HEK293T (cell line): ENCODE results near the gene GLG1.
"Not testable (repeated sequence)": the region's sequence is repeated elsewhere in the genome, so short reads cannot be mapped to it uniquely, and the experiment has no call there.

ENCODE experiments used
- CTCF ChIA-PET: fragments of 350-600 bp; formaldehyde crosslinking; extraction: SDS; loops from one replicate; lab custom pipeline; 2021; ENCODE audit warnings: antibody characterized with exemption, inconsistent platforms; lab: Yijun Ruan, JAX
- POLR2A ChIA-PET: fragments of 350-600 bp; formaldehyde crosslinking; extraction: SDS; loops from one replicate; lab custom pipeline; 2020; ENCODE audit warnings: antibody characterized with exemption, inconsistent platforms; lab: Yijun Ruan, JAX
- DNase-seq: peaks from one replicate; pipeline ENCODE4 v3.0.0; 2012; ENCODE audit warnings: mixed read lengths; ENCODE audit errors: extremely low spot score
- ARNT ChIP-seq: fragments of 450-650 bp; IDR thresholded peaks from 2 replicates; pipeline ENCODE4 v1.6.1; 2017; ENCODE audit warnings: mild to moderate bottlenecking
- BHLHE40 ChIP-seq: fragments of 450-650 bp; IDR thresholded peaks from 2 replicates; pipeline ENCODE4 v1.6.1; 2016; ENCODE audit warnings: mild to moderate bottlenecking, moderate library complexity, borderline replicate concordance
- CTBP1 ChIP-seq: fragments of 450-650 bp; IDR thresholded peaks from 2 replicates; pipeline ENCODE4 v1.6.1; 2016; ENCODE audit warnings: borderline replicate concordance
- ELF4 ChIP-seq: fragments of 450-650 bp; IDR thresholded peaks from 2 replicates; pipeline ENCODE4 v1.6.1; 2017; ENCODE audit warnings: antibody characterized with exemption
- FOXA1 ChIP-seq: fragments of 450-650 bp; IDR thresholded peaks from 2 replicates; pipeline ENCODE4 v1.6.1; 2016; ENCODE audit warnings: mild to moderate bottlenecking
- FOXK2 ChIP-seq: fragments of 450-650 bp; IDR thresholded peaks from 2 replicates; pipeline ENCODE4 v1.6.1; 2016; ENCODE audit warnings: mild to moderate bottlenecking
- FOXM1 ChIP-seq: fragments of 450-650 bp; IDR thresholded peaks from 2 replicates; pipeline ENCODE4 v1.6.1; 2017; ENCODE audit warnings: mild to moderate bottlenecking, borderline replicate concordance
- HDGF ChIP-seq: fragments of 450-650 bp; IDR thresholded peaks from 2 replicates; pipeline ENCODE4 v1.6.1; 2017; ENCODE audit warnings: antibody characterized with exemption, borderline replicate concordance
- L3MBTL2 ChIP-seq: fragments of 450-650 bp; conservative IDR thresholded peaks from 2 replicates; pipeline ENCODE4 v1.6.1; 2016; ENCODE audit warnings: mild to moderate bottlenecking
- LEF1 ChIP-seq: fragments of 450-650 bp; IDR thresholded peaks from 2 replicates; pipeline ENCODE4 v1.6.1; 2017; ENCODE audit warnings: mild to moderate bottlenecking, borderline replicate concordance
- NFRKB ChIP-seq: fragments of 450-650 bp; IDR thresholded peaks from 2 replicates; pipeline ENCODE4 v1.6.1; 2016; ENCODE audit warnings: mild to moderate bottlenecking, moderate library complexity
- SP1 ChIP-seq: fragments of 450-650 bp; IDR thresholded peaks from 2 replicates; pipeline ENCODE4 v1.6.1; 2017
- SUZ12 ChIP-seq: fragments of 450-650 bp; IDR thresholded peaks from 2 replicates; pipeline ENCODE4 v1.6.1; 2016; ENCODE audit warnings: mild to moderate bottlenecking
- TARDBP ChIP-seq: fragments of 450-650 bp; IDR thresholded peaks from 2 replicates; pipeline ENCODE4 v1.6.1; 2016
- ZNF384 ChIP-seq: fragments of 450-650 bp; IDR thresholded peaks from 2 replicates; pipeline ENCODE4 v1.6.1; 2016
- TF ChIP-seq, protein P1 (sequence below): fragments of 450-650 bp; IDR thresholded peaks from 2 replicates; pipeline ENCODE4 v1.6.1; 2016

The GLG1 gene

DNA sequence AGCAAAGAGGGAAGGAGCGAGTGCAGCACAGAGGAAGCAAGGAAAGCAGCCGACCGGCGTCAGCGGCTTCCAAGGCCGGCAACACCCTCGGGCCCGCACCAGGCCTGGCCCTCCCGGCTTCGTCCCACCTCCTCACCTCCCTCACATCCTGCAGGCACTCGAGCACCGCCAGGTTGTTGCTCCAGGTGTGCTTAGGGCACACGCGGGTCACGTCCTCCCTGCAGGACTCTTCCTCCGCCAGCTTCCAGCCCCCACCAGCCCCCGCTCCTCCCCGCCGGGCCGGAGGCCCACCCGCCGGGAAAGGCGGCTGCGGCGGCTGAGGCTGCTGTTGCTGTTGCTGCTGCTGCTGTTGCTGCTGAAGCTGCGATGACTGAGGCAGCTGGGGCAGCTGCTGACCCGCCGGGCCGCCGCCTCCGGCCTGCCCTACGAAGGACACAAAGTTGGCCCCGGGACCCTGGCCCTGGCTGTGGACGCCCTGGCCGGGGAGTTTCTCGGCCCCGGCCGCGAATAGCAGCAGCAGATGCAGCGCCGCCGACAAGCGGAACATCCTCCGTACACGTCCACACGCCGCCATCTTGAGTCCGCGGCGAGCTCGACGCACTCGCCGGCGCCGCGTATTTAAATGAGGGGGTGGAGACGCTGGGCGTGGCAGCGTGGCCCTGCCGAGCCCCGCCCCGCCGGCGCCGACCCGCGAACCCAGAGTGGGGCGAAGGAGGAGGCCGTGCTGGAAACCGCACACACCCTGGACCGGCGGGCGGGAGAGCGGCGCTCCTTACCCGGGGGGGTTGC lies at the start of gene GLG1:
GLG1 (minus strand) TSS at position 594 of the 789 bp plus-strand sequence; CDS start at position 574, 20 bp downstream.
- POLR2A ChIA-PET: interaction anchor here (0.5 to 2.4 kb wide), 20 partner anchors 9 to 131 kb away, joined by 3 to 12 read pairs (median 4); partner anchors contain the start of gene RFWD3
- CTCF ChIA-PET: interaction anchor here (0.5 to 1.1 kb wide), 2 partner anchors 13 to 45 kb away, joined by 3 to 6 read pairs; no protein-coding TSS in a partner anchor
- TF ChIP-seq FOXK2 (no peak), CTBP1 (no peak), L3MBTL2 (peak; percentile 65)
- TF ChIP-seq, protein P1, sequence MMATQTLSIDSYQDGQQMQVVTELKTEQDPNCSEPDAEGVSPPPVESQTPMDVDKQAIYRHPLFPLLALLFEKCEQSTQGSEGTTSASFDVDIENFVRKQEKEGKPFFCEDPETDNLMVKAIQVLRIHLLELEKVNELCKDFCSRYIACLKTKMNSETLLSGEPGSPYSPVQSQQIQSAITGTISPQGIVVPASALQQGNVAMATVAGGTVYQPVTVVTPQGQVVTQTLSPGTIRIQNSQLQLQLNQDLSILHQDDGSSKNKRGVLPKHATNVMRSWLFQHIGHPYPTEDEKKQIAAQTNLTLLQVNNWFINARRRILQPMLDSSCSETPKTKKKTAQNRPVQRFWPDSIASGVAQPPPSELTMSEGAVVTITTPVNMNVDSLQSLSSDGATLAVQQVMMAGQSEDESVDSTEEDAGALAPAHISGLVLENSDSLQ: no peak
- peak; percentile 89 for DNase-seq

DNA sequence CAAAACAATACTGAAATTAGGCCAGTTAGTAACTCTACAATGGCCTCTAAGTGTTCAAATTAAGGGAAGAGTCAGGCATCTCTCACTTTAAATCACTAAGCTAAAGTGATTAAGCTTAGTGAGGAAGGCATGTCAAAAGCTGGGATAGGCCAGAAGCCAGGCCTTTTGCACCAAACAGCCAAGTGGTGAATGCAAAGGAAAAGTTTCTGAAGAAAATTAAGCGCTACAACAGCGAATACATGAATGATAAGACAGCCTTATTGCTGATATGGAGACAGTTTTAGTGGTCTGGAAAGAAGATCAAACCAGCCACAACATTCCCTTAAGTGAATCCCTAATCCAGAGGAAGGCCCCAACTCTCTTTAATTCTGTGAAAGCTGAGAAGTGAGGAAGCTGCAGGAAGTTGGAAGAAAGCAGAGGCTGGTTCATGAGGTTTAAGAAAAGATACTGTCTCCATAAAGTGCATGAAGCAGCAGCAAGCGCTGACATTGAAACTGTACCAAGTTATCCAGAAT lies 47.7 kb upstream of the GLG1 start:
- TF ChIP-seq ELF4: no peak
- no peak for TF ChIP-seq ARNT
- no peak for TF ChIP-seq TARDBP
- TF ChIP-seq FOXK2: no peak
- TF ChIP-seq HDGF: no peak
- TF ChIP-seq FOXM1: no peak
- TF ChIP-seq, protein P1: no peak
- TF ChIP-seq SP1: no peak
- no peak for TF ChIP-seq SUZ12
- no peak for TF ChIP-seq NFRKB
- TF ChIP-seq L3MBTL2: no peak
- no peak for TF ChIP-seq CTBP1
- no peak for TF ChIP-seq ZNF384
- no peak for TF ChIP-seq BHLHE40
- TF ChIP-seq FOXA1: no peak
- POLR2A ChIA-PET: interaction anchor here (0.7 to 1.5 kb wide), 2 partner anchors 12 to 359 kb away, joined by 3 to 4 read pairs; partner anchors contain the start of gene RFWD3
- CTCF ChIA-PET: no interaction called here
- no peak for DNase-seq

DNA sequence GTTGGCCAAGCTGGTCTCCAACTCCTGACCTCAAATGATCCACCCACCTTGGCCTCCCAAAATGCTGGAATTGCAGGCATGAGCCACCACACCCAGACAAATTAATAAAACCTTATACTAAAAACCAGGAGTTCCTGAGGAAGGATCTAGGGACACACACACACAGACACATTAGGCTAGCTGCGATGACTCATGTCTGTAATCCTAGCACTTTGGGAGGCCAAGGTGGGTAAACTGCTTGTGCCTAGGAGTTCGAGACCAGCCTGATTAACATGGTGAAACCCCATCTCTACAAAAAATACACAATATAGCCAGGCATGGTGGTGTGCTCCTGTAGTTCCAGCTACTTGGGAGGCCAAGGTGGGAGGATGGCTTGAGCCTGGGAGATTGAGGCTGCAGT lies 46.0 kb upstream of the GLG1 start:
- DNase-seq, CTCF ChIA-PET, POLR2A ChIA-PET: not testable (repeated sequence)

DNA sequence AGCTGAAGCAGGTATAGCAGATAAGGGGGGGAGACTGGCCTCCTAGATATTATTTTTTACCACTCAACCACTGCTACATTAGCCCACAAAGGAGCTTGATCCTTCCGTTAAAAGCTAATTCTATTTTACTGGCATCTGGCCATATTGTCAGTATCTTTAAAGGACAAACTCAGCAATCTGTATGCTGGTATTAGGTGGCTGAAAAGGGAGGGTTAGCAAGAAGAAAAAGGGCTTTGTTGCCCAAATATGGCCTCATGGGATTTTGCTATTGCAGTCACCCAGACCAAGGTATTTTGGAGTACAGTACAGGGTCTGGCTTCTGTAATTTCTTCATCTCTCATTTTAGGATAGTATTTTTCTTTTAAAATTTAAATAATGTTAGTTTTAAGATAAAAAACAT lies 45.3 kb upstream of the GLG1 start:
- DNase-seq: no peak
- ChIA-PET POLR2A (interaction anchor here (1.4 kb wide), 1 partner anchor 15 kb away, joined by 4 read pairs; the partner anchor contains the start of gene RFWD3), CTCF (no interaction called here)
- TF ChIP-seq ARNT: no peak
- TF ChIP-seq L3MBTL2: no peak
- TF ChIP-seq FOXA1: no peak
- TF ChIP-seq TARDBP: no peak
- TF ChIP-seq ELF4: no peak
- TF ChIP-seq SP1: no peak
- no peak for TF ChIP-seq LEF1
- TF ChIP-seq FOXM1: no peak
- TF ChIP-seq BHLHE40: no peak
- TF ChIP-seq, protein P1: no peak
- TF ChIP-seq HDGF: no peak
- no peak for TF ChIP-seq NFRKB
- TF ChIP-seq CTBP1: no peak
- no peak for TF ChIP-seq ZNF384
- no peak for TF ChIP-seq FOXK2
- TF ChIP-seq SUZ12: no peak

DNA sequence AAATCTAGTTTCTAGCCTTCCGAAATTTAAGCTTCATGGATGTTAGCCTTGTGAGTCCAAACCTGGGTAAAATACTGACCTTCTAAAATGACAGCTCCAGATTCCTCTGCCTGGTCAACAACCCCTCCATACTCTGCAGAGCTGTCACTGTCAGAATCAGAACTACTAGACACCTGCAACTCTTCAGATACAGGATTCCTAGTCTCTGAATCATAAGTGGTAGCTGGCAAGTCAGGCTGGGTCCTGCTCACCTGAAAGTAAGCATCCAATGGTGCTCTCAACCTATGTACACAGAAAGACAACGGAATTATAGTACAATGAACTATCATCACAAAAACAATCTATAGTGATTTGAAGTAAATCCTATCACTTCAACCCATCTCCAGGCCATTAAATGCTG lies 44.9 kb upstream of the GLG1 start:
- ChIA-PET POLR2A (interaction anchor here (1.4 kb wide), 1 partner anchor 15 kb away, joined by 4 read pairs; the partner anchor contains the start of gene RFWD3), CTCF (interaction anchor here (0.6 to 1.3 kb wide), 6 partner anchors 12 to 234 kb away, joined by 3 to 4 read pairs (median 3); no protein-coding TSS in a partner anchor)
- no peak for TF ChIP-seq L3MBTL2
- no peak for TF ChIP-seq LEF1
- no peak for TF ChIP-seq FOXM1
- TF ChIP-seq FOXA1: no peak
- TF ChIP-seq TARDBP: no peak
- no peak for TF ChIP-seq BHLHE40
- TF ChIP-seq, protein P1: no peak
- TF ChIP-seq ZNF384: no peak
- no peak for TF ChIP-seq CTBP1
- TF ChIP-seq ELF4: no peak
- DNase-seq: no peak
